ENCODE data around the gene CD22. TPM values are rescaled to one million over a fixed set of nuclear protein-coding genes. Genes with fewer than 3 reads are reported as not detected.

Gene CD22
- total RNA-seq, 2 experiments from 2014 or later, result 0.52 to 0.67 TPM

DNA sequence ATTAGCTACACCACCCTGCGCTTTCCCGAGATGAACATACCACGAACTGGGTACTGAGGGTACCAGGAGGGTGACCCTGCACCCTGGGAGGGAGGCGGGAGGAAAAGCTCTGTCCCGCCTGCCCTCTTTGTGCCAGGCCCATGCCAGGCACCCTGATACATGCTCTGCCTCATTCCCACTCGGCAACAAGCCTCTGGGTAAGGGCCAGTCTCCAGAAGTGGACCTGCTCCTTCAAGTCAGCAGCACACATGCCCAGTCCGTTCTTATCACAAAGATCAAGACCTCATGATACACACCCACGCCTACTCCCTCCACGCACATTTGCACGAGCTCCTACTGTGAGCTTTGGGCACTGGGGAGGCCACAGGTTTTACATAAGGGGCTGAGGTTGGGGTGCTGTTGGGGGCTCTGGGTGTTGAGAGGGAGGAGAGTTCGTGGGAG lies 16.7 kb downstream of the CD22 start:
- Mint-ChIP-seq H3K27ac (no peak overlapping the region), H3K4me1 (ENCODE audit: low read depth) (peaks cover 26% of the 10 kb centered on the region), H3K4me3 (no peak overlapping the region), H3K27me3 (peaks cover 9% of the 10 kb centered on the region), H3K9me3 (no peaks in the 10 kb centered on the region), H3K36me3 (ENCODE audit: low read depth) (no peaks in the 10 kb centered on the region)
- ChIA-PET POLR2A (interaction anchor here (1.0 kb wide), 1 partner anchor 117 kb away, joined by 3 read pairs; no protein-coding TSS in a partner anchor), CTCF (no interaction called here)
- H3K27ac ChIP-seq (ENCODE audit: low read depth in 1 of 2, low read length in 2 of 2), result no peak overlapping the region
- no peaks in the 10 kb centered on the region for H3K36me3 ChIP-seq (ENCODE audit: insufficient read depth, low read length)
- peaks cover 0 to 2% of the 10 kb centered on the region in 2 experiments for H3K27me3 ChIP-seq (ENCODE audit: control insufficient read depth in 1 of 2, insufficient read depth in 2 of 2, low read length in 2 of 2)
- intact Hi-C loops (cut with DNase I, micrococcal nuclease), result no loop called here
- ATAC-seq (ENCODE audit: poor library complexity) (no peak), DNase-seq (peak in 1 of 14 experiments; percentile 27)
- H3K4me1 ChIP-seq (ENCODE audit: insufficient read depth, low read length), result peaks cover 30% of the 10 kb centered on the region
- H3K4me3 ChIP-seq (ENCODE audit: low read length), result no peak overlapping the region
- H3K9me3 ChIP-seq (ENCODE audit: control insufficient read depth in 1 of 2, insufficient read depth in 1 of 2, low read length in 2 of 2), result no peaks in the 10 kb centered on the region
- no peak for TF ChIP-seq CTCF (IDR thresholded peaks at IDR 0.05)

GRCh38 chr19:35346193-35347052 lies 17.4 kb downstream of the CD22 start:
- Mint-ChIP-seq H3K4me1 (ENCODE audit: low read depth) (peaks cover 26% of the 10 kb centered on the region), H3K27me3 (peaks cover 9% of the 10 kb centered on the region), H3K4me3 (peak overlapping the region; percentile 71), H3K36me3 (ENCODE audit: low read depth) (no peaks in the 10 kb centered on the region), H3K9me3 (no peaks in the 10 kb centered on the region), H3K27ac (peak overlapping the region; percentile 75)
- TF ChIP-seq CTCF (IDR thresholded peaks at IDR 0.05), result no peak
- POLR2A ChIA-PET, result interaction anchor here (1.0 to 2.1 kb wide), 2 partner anchors 116 to 117 kb away, joined by 3 to 9 read pairs; no protein-coding TSS in a partner anchor
- DNase-seq, result peak; percentile 53 to 93 (median 68)
- Histone ChIP-seq H3K9me3 (ENCODE audit: control insufficient read depth in 1 of 2, insufficient read depth in 1 of 2, low read length in 2 of 2) (no peaks in the 10 kb centered on the region), H3K36me3 (ENCODE audit: insufficient read depth, low read length) (no peaks in the 10 kb centered on the region), H3K27ac (ENCODE audit: low read depth in 1 of 2, low read length in 2 of 2) (no peak overlapping the region), H3K4me1 (ENCODE audit: insufficient read depth, low read length) (peaks cover 30% of the 10 kb centered on the region), H3K27me3 (ENCODE audit: control insufficient read depth in 1 of 2, insufficient read depth in 2 of 2, low read length in 2 of 2) (peaks cover 0 to 2% of the 10 kb centered on the region in 2 experiments), H3K4me3 (ENCODE audit: low read length) (no peak overlapping the region)
- peak; percentile 66 for ATAC-seq (ENCODE audit: poor library complexity)
- intact Hi-C loops (cut with DNase I, micrococcal nuclease), result no loop called here
- CTCF ChIA-PET, result no interaction called here

GRCh38 chr19:35347171-35347929 lies 18.4 kb downstream of the CD22 start, which contains the start of gene FFAR1:
Gene FFAR1 (plus strand): TSS chr19:35347902. CDS start chr19:35351552, 3,650 bp downstream.
- peak within 1 kb of the TSS; percentile 75 for H3K27ac Mint-ChIP-seq

More at GRCh38 chr19:35347171-35347929, 18.4 kb downstream of the CD22 start, which contains the start of gene FFAR1:
- Mint-ChIP-seq H3K4me3 (peak within 1 kb of the TSS; percentile 71), H3K9me3 (no peaks in the 10 kb centered on the region), H3K36me3 (ENCODE audit: low read depth) (no peaks in the 10 kb centered on the region), H3K4me1 (ENCODE audit: low read depth) (peaks cover 26% of the 10 kb centered on the region), H3K27me3 (peaks cover 9% of the 10 kb centered on the region)
- intact Hi-C loops (cut with DNase I, micrococcal nuclease), result no loop called here
- Histone ChIP-seq H3K4me1 (ENCODE audit: insufficient read depth, low read length) (peaks cover 30% of the 10 kb centered on the region), H3K27me3 (ENCODE audit: control insufficient read depth in 1 of 2, insufficient read depth in 2 of 2, low read length in 2 of 2) (peaks cover 0 to 2% of the 10 kb centered on the region in 2 experiments), H3K9me3 (ENCODE audit: control insufficient read depth in 1 of 2, insufficient read depth in 1 of 2, low read length in 2 of 2) (peaks cover 0 to 3% of the 10 kb centered on the region in 2 experiments), H3K4me3 (ENCODE audit: low read length) (no peak within 1 kb of the TSS), H3K27ac (ENCODE audit: low read depth in 1 of 2, low read length in 2 of 2) (no peak within 1 kb of the TSS), H3K36me3 (ENCODE audit: insufficient read depth, low read length) (no peaks in the 10 kb centered on the region)
- POLR2A ChIA-PET, result interaction anchor here (2.1 kb wide), 1 partner anchor 116 kb away, joined by 9 read pairs; no protein-coding TSS in a partner anchor
- ATAC-seq (ENCODE audit: poor library complexity) (peak; percentile 78), DNase-seq (peak in 10 of 14 experiments; percentile 14 to 83 (median 40))
- CTCF ChIA-PET, result interaction anchor here (1.1 kb wide), 1 partner anchor 148 kb away, joined by 3 read pairs; no protein-coding TSS in a partner anchor
- no peak for TF ChIP-seq CTCF (IDR thresholded peaks at IDR 0.05)

All from CD4-positive, alpha-beta T cell (primary cell).